ENCODE measurements around the gene GAS5.
"Not testable (repeated sequence)": the region's sequence is repeated elsewhere in the genome, so short reads cannot be mapped to it uniquely, and the experiment has no call there.

The GAS5 gene

GRCh38 chr1:173887627-173888026 lies 19.8 kb upstream of the GAS5 start:
- Histone ChIP-seq H3K9me2 (ENCODE audit: low read depth, low read length) (no peaks in the 10 kb centered on the region), H4K20me1 (ENCODE audit: insufficient read depth, low read length) (no peaks in the 10 kb centered on the region), H3K79me2 (ENCODE audit: insufficient read depth, low read length) (no peaks in the 10 kb centered on the region), H3K9ac (ENCODE audit: low read length) (no peak overlapping the region), H3F3A (ENCODE audit: insufficient read depth, low read length) (no peaks in the 10 kb centered on the region), H3K4me1 (ENCODE audit: insufficient read depth, low read length, severe bottlenecking) (no peaks in the 10 kb centered on the region), H3K4me2 (ENCODE audit: low read length) (no peak overlapping the region), H3K36me3 (ENCODE audit: insufficient read depth, low read length) (peaks cover 31% of the 10 kb centered on the region), H3K27ac (ENCODE audit: low read depth, low read length, poor library complexity, severe bottlenecking) (no peak overlapping the region), H3K4me3 (ENCODE audit: low read depth, low read length, poor library complexity, severe bottlenecking) (no peak overlapping the region), H2AFZ (ENCODE audit: low read length) (no peak overlapping the region), H3K9me3 (ENCODE audit: low read length) (no peaks in the 10 kb centered on the region), H3K27me3 (ENCODE audit: insufficient read depth, low read length) (no peaks in the 10 kb centered on the region)
- TF ChIP-seq EZH2 (IDR thresholded peaks at IDR 0.05; ENCODE audit: borderline replicate concordance, low read length): no peak
- TF ChIP-seq, protein P1, sequence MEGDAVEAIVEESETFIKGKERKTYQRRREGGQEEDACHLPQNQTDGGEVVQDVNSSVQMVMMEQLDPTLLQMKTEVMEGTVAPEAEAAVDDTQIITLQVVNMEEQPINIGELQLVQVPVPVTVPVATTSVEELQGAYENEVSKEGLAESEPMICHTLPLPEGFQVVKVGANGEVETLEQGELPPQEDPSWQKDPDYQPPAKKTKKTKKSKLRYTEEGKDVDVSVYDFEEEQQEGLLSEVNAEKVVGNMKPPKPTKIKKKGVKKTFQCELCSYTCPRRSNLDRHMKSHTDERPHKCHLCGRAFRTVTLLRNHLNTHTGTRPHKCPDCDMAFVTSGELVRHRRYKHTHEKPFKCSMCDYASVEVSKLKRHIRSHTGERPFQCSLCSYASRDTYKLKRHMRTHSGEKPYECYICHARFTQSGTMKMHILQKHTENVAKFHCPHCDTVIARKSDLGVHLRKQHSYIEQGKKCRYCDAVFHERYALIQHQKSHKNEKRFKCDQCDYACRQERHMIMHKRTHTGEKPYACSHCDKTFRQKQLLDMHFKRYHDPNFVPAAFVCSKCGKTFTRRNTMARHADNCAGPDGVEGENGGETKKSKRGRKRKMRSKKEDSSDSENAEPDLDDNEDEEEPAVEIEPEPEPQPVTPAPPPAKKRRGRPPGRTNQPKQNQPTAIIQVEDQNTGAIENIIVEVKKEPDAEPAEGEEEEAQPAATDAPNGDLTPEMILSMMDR (IDR thresholded peaks at IDR 0.05; ENCODE audit: low read length): no peak

- H3K4me1 ChIP-seq (ENCODE audit: insufficient read depth, low read length, severe bottlenecking): no peaks in the 10 kb centered on the region
- TF ChIP-seq EZH2 (IDR thresholded peaks at IDR 0.05; ENCODE audit: borderline replicate concordance, low read length): no peak
- TF ChIP-seq, protein P1 (IDR thresholded peaks at IDR 0.05; ENCODE audit: low read length): no peak
- H3K9me2 ChIP-seq (ENCODE audit: low read depth, low read length): no peaks in the 10 kb centered on the region
- H2AFZ ChIP-seq (ENCODE audit: low read length): no peak overlapping the region
- H3K36me3 ChIP-seq (ENCODE audit: insufficient read depth, low read length): peaks cover 31% of the 10 kb centered on the region
- H3K9ac ChIP-seq (ENCODE audit: low read length): no peak overlapping the region
- no peaks in the 10 kb centered on the region for H3K9me3 ChIP-seq (ENCODE audit: low read length)
- no peak overlapping the region for H3K27ac ChIP-seq (ENCODE audit: low read depth, low read length, poor library complexity, severe bottlenecking)
- H3K4me2 ChIP-seq (ENCODE audit: low read length): no peak overlapping the region
- no peaks in the 10 kb centered on the region for H3K79me2 ChIP-seq (ENCODE audit: insufficient read depth, low read length)
- no peaks in the 10 kb centered on the region for H3K27me3 ChIP-seq (ENCODE audit: insufficient read depth, low read length)
- no peaks in the 10 kb centered on the region for H3F3A ChIP-seq (ENCODE audit: insufficient read depth, low read length)
- no peaks in the 10 kb centered on the region for H4K20me1 ChIP-seq (ENCODE audit: insufficient read depth, low read length)
- no peak overlapping the region for H3K4me3 ChIP-seq (ENCODE audit: low read depth, low read length, poor library complexity, severe bottlenecking)
Observed at GRCh38 chr1:173886746-173887611, 19.2 kb upstream of the GAS5 start.

GRCh38 chr1:173884701-173885100 lies 16.9 kb upstream of the GAS5 start:
- H3K4me3 ChIP-seq (ENCODE audit: low read depth, low read length, poor library complexity, severe bottlenecking): no peak overlapping the region
- no peaks in the 10 kb centered on the region for H3K9me2 ChIP-seq (ENCODE audit: low read depth, low read length)
- no peaks in the 10 kb centered on the region for H3K27me3 ChIP-seq (ENCODE audit: insufficient read depth, low read length)
- H3K9ac ChIP-seq (ENCODE audit: low read length): no peak overlapping the region
- no peaks in the 10 kb centered on the region for H3F3A ChIP-seq (ENCODE audit: insufficient read depth, low read length)
- H2AFZ ChIP-seq (ENCODE audit: low read length): no peak overlapping the region
- peaks cover 31% of the 10 kb centered on the region for H3K36me3 ChIP-seq (ENCODE audit: insufficient read depth, low read length)
- no peaks in the 10 kb centered on the region for H4K20me1 ChIP-seq (ENCODE audit: insufficient read depth, low read length)
- TF ChIP-seq EZH2 (IDR thresholded peaks at IDR 0.05; ENCODE audit: borderline replicate concordance, low read length): no peak
- TF ChIP-seq, protein P1 (IDR thresholded peaks at IDR 0.05; ENCODE audit: low read length): no peak
- no peaks in the 10 kb centered on the region for H3K79me2 ChIP-seq (ENCODE audit: insufficient read depth, low read length)
- no peaks in the 10 kb centered on the region for H3K4me1 ChIP-seq (ENCODE audit: insufficient read depth, low read length, severe bottlenecking)
- H3K9me3 ChIP-seq (ENCODE audit: low read length): no peaks in the 10 kb centered on the region
- no peak overlapping the region for H3K27ac ChIP-seq (ENCODE audit: low read depth, low read length, poor library complexity, severe bottlenecking)
- H3K4me2 ChIP-seq (ENCODE audit: low read length): no peak overlapping the region

DNA sequence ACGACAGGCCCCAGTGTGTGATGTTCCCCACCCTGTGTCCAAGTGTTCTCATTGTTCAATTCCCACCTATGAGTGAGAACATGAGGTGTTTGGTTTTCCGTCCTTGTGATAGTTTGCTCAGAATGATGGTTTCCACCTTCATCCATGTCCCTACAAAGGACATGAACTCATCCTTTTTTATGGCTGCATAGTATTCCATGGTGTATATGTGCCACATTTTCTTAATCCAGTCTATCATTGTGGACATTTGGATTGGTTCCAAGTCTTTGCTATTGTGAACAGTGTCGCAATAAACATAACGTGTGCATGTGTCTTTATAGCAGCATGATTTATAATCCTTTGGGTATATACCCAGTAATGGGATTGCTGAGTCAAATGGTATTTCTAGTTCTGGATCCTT lies 13.3 kb upstream of the GAS5 start:
- H3K27me3 ChIP-seq (ENCODE audit: insufficient read depth, low read length); H3K4me2 ChIP-seq (ENCODE audit: low read length); H4K20me1 ChIP-seq (ENCODE audit: insufficient read depth, low read length); H3F3A ChIP-seq (ENCODE audit: insufficient read depth, low read length); H3K9ac ChIP-seq (ENCODE audit: low read length); H2AFZ ChIP-seq (ENCODE audit: low read length); H3K9me3 ChIP-seq (ENCODE audit: low read length); H3K27ac ChIP-seq (ENCODE audit: low read depth, low read length, poor library complexity, severe bottlenecking); H3K4me3 ChIP-seq (ENCODE audit: low read depth, low read length, poor library complexity, severe bottlenecking); H3K9me2 ChIP-seq (ENCODE audit: low read depth, low read length); H3K79me2 ChIP-seq (ENCODE audit: insufficient read depth, low read length); H3K4me1 ChIP-seq (ENCODE audit: insufficient read depth, low read length, severe bottlenecking): not testable (repeated sequence)
- H3K36me3 ChIP-seq (ENCODE audit: insufficient read depth, low read length): peaks cover 24% of the 10 kb centered on the region
